Tibial nerve (tissue), 4 donors: Measurements from ENCODE around the gene ZSCAN30.

Source experiments
- EP300 ChIP-seq, 2 donors: sonication (generic); formaldehyde crosslinking; IDR thresholded peaks; one replicate each; pipeline ENCODE4 v1.6.1; 2017; ENCODE audit warnings: antibody characterized with exemption in 2 of 2, mild to moderate bottlenecking in 1 of 2
- POLR2A ChIP-seq, 2 donors: fragments of 450-650 bp; IDR thresholded peaks; one replicate each; pipeline ENCODE4 v1.6.1; 2017; ENCODE audit warnings: antibody characterized with exemption in 2 of 2, mild to moderate bottlenecking in 2 of 2, moderate library complexity in 2 of 2
- TF ChIP-seq, protein P1 (sequence below), 5 experiments: fragments of 200-600 bp in 3 of 5; fragments of 450-650 bp in 2 of 5; sonication (generic) in 3 of 5; IDR thresholded peaks; one replicate each; pipeline ENCODE4 v1.5.1; 2016 to 2019; ENCODE audit warnings: antibody characterized with exemption in 5 of 5, mild to moderate bottlenecking in 3 of 5, moderate library complexity in 2 of 5

DNA sequence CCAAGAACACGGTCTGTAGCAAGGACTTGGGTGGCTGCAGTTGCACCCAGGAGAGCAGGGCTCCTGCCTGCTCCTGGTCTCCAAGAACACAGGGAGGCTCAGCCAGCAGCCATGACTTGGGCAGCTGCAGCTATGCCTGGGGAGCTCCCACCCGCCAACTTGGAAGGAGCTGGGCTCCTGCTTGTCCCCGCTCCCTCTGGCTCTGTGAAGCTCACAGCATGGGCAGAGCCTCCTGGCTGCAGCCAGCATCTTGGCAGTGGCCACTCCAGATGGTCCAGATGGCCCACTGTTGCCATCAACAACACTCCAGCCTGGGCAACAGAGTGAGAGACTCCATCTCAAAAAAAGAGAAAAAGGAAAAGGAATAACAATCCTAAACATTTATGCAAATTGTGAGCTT, 5.2 kb downstream of the ZSCAN30 start:
- TF ChIP-seq, protein P1, sequence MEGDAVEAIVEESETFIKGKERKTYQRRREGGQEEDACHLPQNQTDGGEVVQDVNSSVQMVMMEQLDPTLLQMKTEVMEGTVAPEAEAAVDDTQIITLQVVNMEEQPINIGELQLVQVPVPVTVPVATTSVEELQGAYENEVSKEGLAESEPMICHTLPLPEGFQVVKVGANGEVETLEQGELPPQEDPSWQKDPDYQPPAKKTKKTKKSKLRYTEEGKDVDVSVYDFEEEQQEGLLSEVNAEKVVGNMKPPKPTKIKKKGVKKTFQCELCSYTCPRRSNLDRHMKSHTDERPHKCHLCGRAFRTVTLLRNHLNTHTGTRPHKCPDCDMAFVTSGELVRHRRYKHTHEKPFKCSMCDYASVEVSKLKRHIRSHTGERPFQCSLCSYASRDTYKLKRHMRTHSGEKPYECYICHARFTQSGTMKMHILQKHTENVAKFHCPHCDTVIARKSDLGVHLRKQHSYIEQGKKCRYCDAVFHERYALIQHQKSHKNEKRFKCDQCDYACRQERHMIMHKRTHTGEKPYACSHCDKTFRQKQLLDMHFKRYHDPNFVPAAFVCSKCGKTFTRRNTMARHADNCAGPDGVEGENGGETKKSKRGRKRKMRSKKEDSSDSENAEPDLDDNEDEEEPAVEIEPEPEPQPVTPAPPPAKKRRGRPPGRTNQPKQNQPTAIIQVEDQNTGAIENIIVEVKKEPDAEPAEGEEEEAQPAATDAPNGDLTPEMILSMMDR (IDR thresholded peaks at IDR 0.05), result no peak
- TF ChIP-seq POLR2A (IDR thresholded peaks at IDR 0.05), result no peak
- no peak for TF ChIP-seq EP300 (IDR thresholded peaks at IDR 0.05)
